ENCODE data around the gene MAN1C1. TPM values are rescaled to one million over a fixed set of nuclear protein-coding genes. Genes with fewer than 3 reads are reported as not detected.

The MAN1C1 gene
- total RNA-seq, 4 donors from 2014 or later = 11.0 to 20.9 (median 15.9) TPM

DNA sequence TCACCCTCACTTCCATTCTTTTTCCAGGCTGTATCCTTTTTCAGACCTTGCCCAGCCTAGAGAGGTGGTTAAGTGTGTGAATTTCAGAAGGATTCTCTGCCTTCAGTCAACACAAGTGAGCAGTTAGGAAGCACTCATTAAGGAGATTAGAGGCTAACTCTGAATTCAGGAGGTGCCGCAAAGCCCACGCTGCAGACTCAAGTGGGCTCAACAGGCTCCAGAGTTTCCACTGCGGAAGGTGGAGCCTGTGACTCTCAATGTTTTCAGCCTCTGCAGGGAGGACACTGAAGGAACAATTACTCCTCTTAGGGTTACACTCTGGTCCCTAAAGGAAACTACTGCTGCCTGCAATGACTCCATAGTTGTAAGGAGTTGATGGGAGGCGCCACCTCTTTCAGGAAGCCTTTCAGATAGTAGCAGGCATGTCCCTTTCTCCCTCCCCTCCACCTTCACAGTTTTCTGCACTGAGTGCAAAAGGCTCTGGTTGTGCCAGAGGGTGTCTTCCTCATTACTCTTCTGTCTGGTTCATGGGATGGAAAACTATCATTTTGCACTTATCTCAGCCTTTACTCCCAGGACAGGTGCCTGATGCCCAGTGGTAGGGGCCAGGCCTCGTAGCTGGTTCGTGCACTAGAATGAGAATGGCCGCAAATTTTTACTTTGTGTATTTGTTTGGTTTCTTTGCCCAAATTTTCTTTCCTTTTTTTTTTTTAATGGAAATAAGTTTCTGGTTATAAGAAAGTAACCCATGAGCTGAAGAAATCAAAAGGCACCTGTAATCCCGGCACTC, 128.2 kb downstream of the MAN1C1 start:
- TF ChIP-seq, protein P1, sequence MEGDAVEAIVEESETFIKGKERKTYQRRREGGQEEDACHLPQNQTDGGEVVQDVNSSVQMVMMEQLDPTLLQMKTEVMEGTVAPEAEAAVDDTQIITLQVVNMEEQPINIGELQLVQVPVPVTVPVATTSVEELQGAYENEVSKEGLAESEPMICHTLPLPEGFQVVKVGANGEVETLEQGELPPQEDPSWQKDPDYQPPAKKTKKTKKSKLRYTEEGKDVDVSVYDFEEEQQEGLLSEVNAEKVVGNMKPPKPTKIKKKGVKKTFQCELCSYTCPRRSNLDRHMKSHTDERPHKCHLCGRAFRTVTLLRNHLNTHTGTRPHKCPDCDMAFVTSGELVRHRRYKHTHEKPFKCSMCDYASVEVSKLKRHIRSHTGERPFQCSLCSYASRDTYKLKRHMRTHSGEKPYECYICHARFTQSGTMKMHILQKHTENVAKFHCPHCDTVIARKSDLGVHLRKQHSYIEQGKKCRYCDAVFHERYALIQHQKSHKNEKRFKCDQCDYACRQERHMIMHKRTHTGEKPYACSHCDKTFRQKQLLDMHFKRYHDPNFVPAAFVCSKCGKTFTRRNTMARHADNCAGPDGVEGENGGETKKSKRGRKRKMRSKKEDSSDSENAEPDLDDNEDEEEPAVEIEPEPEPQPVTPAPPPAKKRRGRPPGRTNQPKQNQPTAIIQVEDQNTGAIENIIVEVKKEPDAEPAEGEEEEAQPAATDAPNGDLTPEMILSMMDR (IDR thresholded peaks at IDR 0.05; ENCODE audit: low read depth) = no peak

DNA sequence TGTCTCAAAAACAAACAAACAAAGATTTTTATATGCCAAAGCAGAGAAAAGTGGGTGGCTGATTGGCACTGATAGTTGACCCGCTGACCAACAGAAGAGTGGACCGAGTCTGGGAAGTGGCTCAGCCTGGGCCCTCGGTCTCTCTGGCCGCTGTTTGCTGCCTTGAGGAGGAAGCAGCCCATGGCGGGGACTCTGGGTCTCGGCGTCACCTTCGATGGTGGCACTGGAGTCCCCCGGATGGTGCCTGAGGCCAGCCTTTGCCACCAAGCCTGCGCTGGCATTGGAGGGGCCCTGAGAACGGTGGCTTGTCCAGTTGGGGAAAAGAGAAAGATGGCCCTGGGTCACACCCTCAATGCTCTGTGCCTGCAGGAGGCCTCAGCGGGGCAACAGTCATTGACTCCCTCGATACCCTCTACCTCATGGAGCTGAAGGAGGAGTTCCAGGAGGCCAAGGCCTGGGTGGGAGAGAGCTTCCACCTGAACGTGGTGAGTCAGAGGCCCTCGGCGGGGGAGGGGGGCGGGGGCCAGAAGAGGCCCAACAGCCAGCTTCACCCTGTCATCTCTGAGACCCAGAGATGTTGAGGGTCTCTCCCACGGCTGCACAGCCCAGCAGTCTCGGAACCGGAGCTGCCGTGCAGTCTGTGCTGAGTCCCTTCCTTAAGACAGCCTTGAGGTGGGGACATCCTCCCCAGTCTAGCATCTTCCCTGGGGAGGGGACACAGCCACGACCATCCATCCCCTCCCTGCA, 129.9 kb downstream of the MAN1C1 start:
- TF ChIP-seq, protein P1 (IDR thresholded peaks at IDR 0.05; ENCODE audit: low read depth) = no peak

DNA sequence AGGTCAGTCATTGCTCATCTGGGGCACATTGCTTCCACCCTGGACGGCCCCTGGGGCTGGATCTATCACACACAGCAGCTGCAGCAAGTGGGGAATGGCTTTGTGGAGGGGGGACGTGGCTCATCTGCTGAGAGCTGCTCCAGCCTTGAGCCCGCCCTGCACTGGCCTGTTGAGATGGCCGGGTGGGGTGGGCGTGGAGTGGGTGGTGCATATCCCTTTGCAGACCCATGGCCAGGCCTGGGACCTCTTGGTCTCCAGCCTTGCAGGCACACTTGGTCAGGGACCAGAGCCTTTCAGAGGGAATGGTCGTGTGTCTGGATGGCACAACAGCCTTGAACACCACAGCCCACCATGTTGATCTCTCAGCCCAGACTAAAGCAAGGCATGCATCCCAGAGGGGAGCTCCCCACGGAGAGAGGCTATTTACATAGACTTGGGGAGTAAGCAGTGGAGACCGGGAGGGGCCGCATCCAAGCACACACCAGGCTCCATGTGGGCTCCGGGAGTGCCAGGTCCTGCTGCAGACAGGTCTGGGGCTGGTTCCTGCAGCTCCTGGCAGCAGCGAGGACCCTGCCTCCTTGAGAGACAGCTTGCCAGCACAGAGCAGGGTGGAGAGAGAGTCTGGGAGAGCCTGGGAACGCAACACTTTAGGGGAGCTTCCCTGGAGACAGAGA, 130.6 kb downstream of the MAN1C1 start:
- TF ChIP-seq, protein P1 (IDR thresholded peaks at IDR 0.05; ENCODE audit: low read depth) = no peak

DNA sequence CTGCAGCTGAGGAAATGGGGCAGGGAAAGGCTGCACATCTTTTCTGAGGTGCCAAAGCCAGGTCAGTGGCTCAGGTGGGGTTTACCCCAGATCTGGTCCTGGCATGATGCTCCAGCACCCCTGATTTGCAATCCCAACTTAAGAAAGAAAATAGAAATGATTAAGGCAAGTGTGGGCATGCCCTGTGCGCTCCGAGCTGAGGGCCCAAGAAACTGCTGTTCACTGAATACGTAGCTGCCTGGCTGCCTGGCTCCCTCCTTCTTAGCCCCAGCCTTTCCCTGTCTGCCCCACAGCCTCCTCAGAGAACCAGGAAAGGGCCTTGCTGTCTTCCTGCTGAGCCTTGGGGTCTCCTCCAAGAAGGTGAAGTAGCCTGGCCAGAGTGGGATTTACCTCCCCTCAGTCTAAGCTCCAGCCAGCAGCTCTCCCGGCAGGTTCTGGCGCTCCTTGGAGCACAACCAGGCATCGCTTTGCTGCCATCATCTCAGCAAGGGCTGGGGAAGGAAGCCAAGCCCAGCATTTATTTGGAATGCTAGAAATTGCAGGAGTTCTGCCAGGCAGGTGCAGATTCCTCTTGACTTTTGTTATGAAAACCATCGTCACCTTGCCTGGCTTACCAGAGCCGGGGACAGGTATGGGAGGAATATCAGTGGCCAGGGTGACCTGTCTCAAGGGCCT, 132.1 kb downstream of the MAN1C1 start:
- TF ChIP-seq, protein P1 (IDR thresholded peaks at IDR 0.05; ENCODE audit: low read depth) = no peak

DNA sequence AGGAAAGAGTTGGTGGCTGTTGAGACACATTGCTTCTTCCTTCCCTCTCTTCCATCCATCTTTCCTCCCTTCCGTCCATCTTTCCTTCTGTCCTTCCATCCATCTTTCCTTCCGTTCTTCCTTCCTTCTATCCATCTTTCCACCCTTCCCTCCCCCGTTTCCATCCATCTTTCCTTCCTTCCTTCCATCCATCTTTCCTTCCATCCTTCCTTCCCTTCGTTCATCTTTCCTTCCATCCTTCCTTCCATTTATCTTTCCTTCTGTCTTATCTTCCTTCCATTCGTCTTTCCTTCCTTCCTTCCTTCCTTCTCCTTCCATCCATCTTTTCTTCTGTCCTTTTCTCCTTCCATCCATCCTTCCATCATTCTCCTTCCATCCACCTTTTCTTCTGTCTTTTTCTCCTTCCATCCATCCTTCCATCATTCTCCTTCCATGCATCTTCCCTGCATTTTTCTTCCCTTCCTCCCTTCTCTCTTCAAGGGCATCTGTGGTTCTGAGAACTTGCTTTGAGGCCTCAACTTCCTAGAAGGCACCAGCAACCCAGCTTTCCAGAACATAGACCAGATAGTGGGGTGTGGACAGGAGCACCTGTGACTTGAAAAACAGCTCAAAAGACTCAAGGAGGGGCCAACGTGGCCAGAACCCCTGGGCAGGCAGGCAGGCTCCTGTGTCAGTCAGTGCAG, 134.5 kb downstream of the MAN1C1 start:
- TF ChIP-seq, protein P1 (IDR thresholded peaks at IDR 0.05; ENCODE audit: low read depth) = no peak

DNA sequence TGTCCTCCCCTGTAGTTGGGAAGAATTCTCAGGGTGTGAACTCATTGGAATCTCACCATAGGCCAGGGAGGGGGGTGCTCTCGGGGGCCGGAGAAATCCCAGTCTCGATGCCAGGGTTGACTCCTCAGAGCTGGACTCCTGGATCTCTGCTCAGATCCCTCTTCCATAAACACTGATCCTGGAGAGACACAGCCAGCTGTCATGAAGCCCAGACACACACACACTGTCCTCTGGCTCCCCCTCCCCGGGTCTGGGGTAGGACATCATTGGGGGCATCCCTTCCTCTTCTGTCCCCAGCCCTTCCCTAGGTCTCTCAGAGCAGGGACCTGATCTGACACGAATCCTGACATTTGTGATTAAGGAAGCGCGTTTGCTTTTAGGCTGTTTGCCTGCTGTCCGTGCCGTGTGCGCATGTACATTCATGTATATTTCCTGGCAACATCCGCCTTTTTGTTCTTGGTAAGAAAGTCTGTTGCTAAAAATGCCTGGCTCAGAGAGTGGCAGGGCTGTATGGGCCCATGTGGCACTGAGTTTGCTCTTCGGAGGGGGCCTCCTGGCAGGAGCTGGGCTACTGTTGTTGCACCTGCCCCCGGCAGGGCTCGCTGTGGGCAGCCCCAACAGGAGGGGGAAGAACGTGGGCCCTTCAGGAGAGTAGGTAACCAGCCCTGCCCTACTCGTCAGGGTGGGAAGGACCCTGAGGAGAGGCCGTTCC, 138.0 kb downstream of the MAN1C1 start:
- TF ChIP-seq, protein P1 (IDR thresholded peaks at IDR 0.05; ENCODE audit: low read depth) = no peak

Measured in subcutaneous adipose tissue (tissue), 4 donors.